ENCODE measurements around the gene DNASE2B. TPM values are rescaled to one million over a fixed set of nuclear protein-coding genes. Genes with fewer than 3 reads are reported as not detected.

Gene DNASE2B
- total RNA-seq, 1 donor from 2014 or later = 26.1 TPM

GRCh38 chr1:84376000-84376910, 22.0 kb upstream of the DNASE2B start:
- intact Hi-C loops (cut with DNase I) = no loop called here
- Histone ChIP-seq H3K4me3 (no peak overlapping the region), H3K27me3 (ENCODE audit: low read depth) (no peaks in the 10 kb centered on the region), H3K27ac (no peak overlapping the region), H3K9me3 (no peaks in the 10 kb centered on the region), H3K4me1 (no peaks in the 10 kb centered on the region), H3K36me3 (no peaks in the 10 kb centered on the region)
- ATAC-seq (no peak), DNase-seq (no peak)
- TF ChIP-seq, protein P1, sequence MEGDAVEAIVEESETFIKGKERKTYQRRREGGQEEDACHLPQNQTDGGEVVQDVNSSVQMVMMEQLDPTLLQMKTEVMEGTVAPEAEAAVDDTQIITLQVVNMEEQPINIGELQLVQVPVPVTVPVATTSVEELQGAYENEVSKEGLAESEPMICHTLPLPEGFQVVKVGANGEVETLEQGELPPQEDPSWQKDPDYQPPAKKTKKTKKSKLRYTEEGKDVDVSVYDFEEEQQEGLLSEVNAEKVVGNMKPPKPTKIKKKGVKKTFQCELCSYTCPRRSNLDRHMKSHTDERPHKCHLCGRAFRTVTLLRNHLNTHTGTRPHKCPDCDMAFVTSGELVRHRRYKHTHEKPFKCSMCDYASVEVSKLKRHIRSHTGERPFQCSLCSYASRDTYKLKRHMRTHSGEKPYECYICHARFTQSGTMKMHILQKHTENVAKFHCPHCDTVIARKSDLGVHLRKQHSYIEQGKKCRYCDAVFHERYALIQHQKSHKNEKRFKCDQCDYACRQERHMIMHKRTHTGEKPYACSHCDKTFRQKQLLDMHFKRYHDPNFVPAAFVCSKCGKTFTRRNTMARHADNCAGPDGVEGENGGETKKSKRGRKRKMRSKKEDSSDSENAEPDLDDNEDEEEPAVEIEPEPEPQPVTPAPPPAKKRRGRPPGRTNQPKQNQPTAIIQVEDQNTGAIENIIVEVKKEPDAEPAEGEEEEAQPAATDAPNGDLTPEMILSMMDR (IDR thresholded peaks at IDR 0.05) = no peak

DNA sequence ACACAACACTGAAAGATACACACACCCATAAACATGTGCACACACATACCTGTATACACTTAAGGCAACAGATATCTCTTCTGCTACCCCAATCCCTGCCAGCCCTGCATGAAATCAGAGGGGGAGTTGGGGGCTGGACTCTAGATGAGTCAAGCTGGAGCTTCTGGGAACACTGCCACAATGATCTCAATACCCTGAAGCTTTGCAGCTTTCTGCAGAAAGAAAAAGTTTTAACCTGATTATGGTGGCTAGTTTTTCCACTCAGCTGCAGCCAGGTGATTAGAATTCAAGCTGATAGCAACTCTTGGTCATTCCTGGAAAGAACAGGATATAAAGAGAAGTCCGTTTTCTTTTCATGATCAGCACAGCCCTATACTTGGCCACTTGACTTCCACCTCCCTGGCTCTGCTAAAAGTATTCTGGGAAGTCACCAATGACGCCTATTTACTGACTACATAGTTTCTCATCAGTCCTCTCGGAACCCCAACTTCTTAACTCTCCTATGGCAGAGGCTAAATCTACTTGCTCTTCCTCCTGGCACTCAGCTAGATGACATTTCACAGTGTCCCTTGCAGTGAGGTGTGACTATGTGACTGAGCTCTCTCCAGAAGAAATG, 20.7 kb upstream of the DNASE2B start:
- Histone ChIP-seq H3K27me3 (ENCODE audit: low read depth) (no peaks in the 10 kb centered on the region), H3K36me3 (no peaks in the 10 kb centered on the region), H3K27ac (no peak overlapping the region), H3K4me1 (no peaks in the 10 kb centered on the region), H3K4me3 (no peak overlapping the region), H3K9me3 (no peaks in the 10 kb centered on the region)
- TF ChIP-seq, protein P1 (IDR thresholded peaks at IDR 0.05) = no peak
- intact Hi-C loops (cut with DNase I) = no loop called here
- ATAC-seq (peak in 1 of 2 donors; percentile 21), DNase-seq (no peak)

DNA sequence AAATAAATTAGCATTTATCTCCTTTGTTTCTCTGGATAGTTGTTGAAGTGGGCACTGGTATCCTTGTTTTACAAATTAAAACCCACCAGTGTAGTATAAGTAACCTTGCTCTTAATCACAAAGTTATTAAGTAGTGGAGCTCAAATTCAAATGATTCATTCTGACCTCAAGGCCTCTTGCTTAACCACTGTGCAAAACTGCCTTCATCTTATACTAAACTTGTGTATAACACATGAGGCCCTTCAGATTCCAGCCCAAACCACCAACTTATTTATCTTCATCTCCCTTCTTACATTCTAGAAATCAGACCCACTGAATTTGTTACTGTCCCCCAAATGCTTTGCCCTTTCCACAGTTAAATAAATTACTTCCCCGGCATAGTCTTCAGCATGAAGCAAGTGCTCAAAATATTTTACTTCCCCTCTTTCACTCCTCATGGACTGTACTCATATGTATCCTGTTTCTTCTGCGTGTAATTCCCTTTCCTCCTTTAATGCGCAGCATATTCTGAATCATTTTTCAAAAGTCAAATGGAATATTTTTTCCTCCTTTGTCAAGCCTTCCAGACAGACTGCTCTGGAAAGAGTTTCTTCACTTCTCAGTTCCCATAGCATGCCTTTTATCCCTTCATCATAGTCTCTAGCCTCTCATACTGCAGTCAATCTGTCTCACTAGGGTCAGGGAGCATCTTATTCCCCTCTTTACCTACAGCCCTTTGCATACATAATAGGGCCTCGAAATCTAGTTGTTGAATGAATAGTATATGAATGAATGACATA, 19.0 kb upstream of the DNASE2B start:
- no peak overlapping the region for H3K4me3 ChIP-seq
- H3K27ac ChIP-seq = no peak overlapping the region
- H3K9me3 ChIP-seq = no peaks in the 10 kb centered on the region
- intact Hi-C loops (cut with DNase I) = no loop called here
- H3K4me1 ChIP-seq = no peaks in the 10 kb centered on the region
- no peaks in the 10 kb centered on the region for H3K27me3 ChIP-seq (ENCODE audit: low read depth)
- no peaks in the 10 kb centered on the region for H3K36me3 ChIP-seq
- ATAC-seq = peak in 1 of 2 donors; percentile 30
- no peak for DNase-seq
- TF ChIP-seq, protein P1 (IDR thresholded peaks at IDR 0.05) = no peak

DNA sequence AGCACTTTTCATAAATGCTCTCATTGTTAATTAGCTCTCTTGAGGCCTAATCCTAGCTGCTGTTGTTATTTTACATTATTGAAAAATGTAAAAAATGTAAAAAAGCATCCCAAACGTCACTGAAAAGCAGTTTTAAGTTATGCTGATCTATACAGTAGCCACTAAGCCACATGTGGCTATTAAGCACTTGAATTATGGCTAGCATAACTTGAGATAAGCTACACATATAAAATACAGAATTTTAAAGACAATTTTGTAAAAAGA, 18.4 kb upstream of the DNASE2B start:
- ATAC-seq (no peak), DNase-seq (no peak)
- H3K9me3 ChIP-seq = no peaks in the 10 kb centered on the region
- no peak overlapping the region for H3K27ac ChIP-seq
- H3K4me3 ChIP-seq = no peak overlapping the region
- intact Hi-C loops (cut with DNase I) = no loop called here
- no peaks in the 10 kb centered on the region for H3K36me3 ChIP-seq
- no peaks in the 10 kb centered on the region for H3K27me3 ChIP-seq (ENCODE audit: low read depth)
- TF ChIP-seq, protein P1 (IDR thresholded peaks at IDR 0.05) = no peak
- no peaks in the 10 kb centered on the region for H3K4me1 ChIP-seq

- H3K4me3 ChIP-seq = no peak overlapping the region
- ATAC-seq (no peak), DNase-seq (no peak)
- H3K27ac ChIP-seq = no peak overlapping the region
- H3K36me3 ChIP-seq = no peaks in the 10 kb centered on the region
- TF ChIP-seq, protein P1 (IDR thresholded peaks at IDR 0.05) = no peak
- H3K9me3 ChIP-seq = no peaks in the 10 kb centered on the region
- no peaks in the 10 kb centered on the region for H3K27me3 ChIP-seq (ENCODE audit: low read depth)
- intact Hi-C loops (cut with DNase I) = no loop called here
- no peaks in the 10 kb centered on the region for H3K4me1 ChIP-seq
Measured at GRCh38 chr1:84382127-84382526, 16.2 kb upstream of the DNASE2B start.
